ENCODE data around the gene NEUROD2. TPM values are rescaled to one million over a fixed set of nuclear protein-coding genes. Genes with fewer than 3 reads are reported as not detected.

Gene NEUROD2
- total and polyA plus RNA-seq, 10 of the 15 experiments (the other 5 are each of a cell fraction or from before 2014, with no cell fraction given), result not detected

DNA sequence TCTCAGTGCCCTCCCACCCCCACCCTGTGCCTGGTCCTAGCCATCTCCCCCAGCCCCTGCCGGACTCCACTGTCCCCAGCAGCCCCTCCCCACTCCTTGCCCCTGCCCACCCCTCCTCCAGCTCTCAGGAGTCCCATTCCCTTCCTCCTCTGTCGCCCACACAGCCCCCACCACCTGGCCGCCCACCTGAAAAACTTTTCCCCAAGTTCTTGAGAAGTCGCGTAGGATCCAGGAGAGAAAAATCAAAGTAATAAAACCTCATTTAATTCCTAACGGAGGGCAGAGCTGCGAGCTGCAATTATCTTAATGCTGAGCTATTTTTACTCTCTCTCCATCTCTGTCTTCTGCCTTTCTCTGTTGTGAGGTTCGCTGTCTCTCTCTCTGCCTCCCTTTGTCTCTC is 16.6 kb upstream of the NEUROD2 start:
- ChIA-PET RAD21 (ENCODE audit: unreplicated experiment) (interaction anchor here (1.2 to 2.9 kb wide), 2 partner anchors 76 to 129 kb away, joined by 4 to 23 read pairs; no protein-coding TSS in a partner anchor), SMC1A (ENCODE audit: uncharacterized antibody, unreplicated experiment) (interaction anchor here (1.0 to 5.4 kb wide), 4 partner anchors 76 to 248 kb away, joined by 3 to 36 read pairs (median 12); partner anchors contain the start of gene MIEN1), CTCF (interaction anchor here (1.0 to 8.9 kb wide), 10 partner anchors 13 to 381 kb away, joined by 3 to 225 read pairs (median 6); partner anchors contain the start of genes MIEN1, PNMT, PSMD3 and STARD3), POLR2A (interaction anchor here (0.6 kb wide), 1 partner anchor 131 kb away, joined by 3 read pairs; no protein-coding TSS in a partner anchor)
- H3K79me2 ChIP-seq (ENCODE audit: control insufficient read depth, insufficient read depth, low read length), result no peaks in the 10 kb centered on the region
- WGBS (ENCODE audit: insufficient coverage, insufficient replicate concordance, low lambda C conversion rate, missing lambda C conversion rate), result 54% methylated on average over 6 of the region's 8 CpGs
- FAIRE-seq, result no peak
- no peak for DNase-seq (ENCODE audit: low read depth, low spot score)
- H2AFZ ChIP-seq (ENCODE audit: control insufficient read depth, low read depth, low read length), result no peak overlapping the region
- BruUV-seq (replicated peaks), result no TSS peak
- ATAC-seq, result no peak
- no peaks in the 10 kb centered on the region for H3K9me3 ChIP-seq (replicated peaks; ENCODE audit: control insufficient read depth, insufficient read depth, low read length)
- no peak overlapping the region for H3K9ac ChIP-seq (ENCODE audit: control insufficient read depth, insufficient read depth, low read length)
- peaks cover 7 to 8% of the 10 kb centered on the region in 2 experiments for H3K27me3 ChIP-seq (replicated peaks in 1 of 2; ENCODE audit: control insufficient read depth in 2 of 2, insufficient read depth in 2 of 2, low read length in 1 of 2)
- TF ChIP-seq TARDBP (IDR thresholded peaks at IDR 0.05; ENCODE audit: borderline replicate concordance) (no peak), DPF2 (IDR thresholded peaks at IDR 0.05) (no peak), YBX1 (IDR thresholded peaks at IDR 0.05) (no peak), MEF2B (IDR thresholded peaks at IDR 0.05; ENCODE audit: partially characterized antibody, poor library complexity, severe bottlenecking) (no peak), NR2C2 (IDR thresholded peaks at IDR 0.05; ENCODE audit: borderline replicate concordance, control insufficient read depth, insufficient read length, low read depth) (no peak)
- TF ChIP-seq, protein P1, sequence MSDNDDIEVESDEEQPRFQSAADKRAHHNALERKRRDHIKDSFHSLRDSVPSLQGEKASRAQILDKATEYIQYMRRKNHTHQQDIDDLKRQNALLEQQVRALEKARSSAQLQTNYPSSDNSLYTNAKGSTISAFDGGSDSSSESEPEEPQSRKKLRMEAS (IDR thresholded peaks at IDR 0.05; ENCODE audit: low read depth, low read length), result no peak
- TF ChIP-seq, protein P2, sequence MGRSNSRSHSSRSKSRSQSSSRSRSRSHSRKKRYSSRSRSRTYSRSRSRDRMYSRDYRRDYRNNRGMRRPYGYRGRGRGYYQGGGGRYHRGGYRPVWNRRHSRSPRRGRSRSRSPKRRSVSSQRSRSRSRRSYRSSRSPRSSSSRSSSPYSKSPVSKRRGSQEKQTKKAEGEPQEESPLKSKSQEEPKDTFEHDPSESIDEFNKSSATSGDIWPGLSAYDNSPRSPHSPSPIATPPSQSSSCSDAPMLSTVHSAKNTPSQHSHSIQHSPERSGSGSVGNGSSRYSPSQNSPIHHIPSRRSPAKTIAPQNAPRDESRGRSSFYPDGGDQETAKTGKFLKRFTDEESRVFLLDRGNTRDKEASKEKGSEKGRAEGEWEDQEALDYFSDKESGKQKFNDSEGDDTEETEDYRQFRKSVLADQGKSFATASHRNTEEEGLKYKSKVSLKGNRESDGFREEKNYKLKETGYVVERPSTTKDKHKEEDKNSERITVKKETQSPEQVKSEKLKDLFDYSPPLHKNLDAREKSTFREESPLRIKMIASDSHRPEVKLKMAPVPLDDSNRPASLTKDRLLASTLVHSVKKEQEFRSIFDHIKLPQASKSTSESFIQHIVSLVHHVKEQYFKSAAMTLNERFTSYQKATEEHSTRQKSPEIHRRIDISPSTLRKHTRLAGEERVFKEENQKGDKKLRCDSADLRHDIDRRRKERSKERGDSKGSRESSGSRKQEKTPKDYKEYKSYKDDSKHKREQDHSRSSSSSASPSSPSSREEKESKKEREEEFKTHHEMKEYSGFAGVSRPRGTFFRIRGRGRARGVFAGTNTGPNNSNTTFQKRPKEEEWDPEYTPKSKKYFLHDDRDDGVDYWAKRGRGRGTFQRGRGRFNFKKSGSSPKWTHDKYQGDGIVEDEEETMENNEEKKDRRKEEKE (IDR thresholded peaks at IDR 0.05), result no peak
- H3K4me3 ChIP-seq, result no peak overlapping the region
- no peak overlapping the region for H3K4me2 ChIP-seq (ENCODE audit: control insufficient read depth, insufficient read depth)
- peaks cover 5% of the 10 kb centered on the region for H3K4me1 ChIP-seq (ENCODE audit: control insufficient read depth, insufficient read depth, low read length)
- in situ Hi-C loops (cut with MboI), result loop anchor here (5.0 kb wide), 2 partner anchors 128 to 358 kb away; partner anchors contain the start of gene PSMD3
- H4K20me1 ChIP-seq (ENCODE audit: control insufficient read depth, insufficient read depth), result no peaks in the 10 kb centered on the region
- H3K27ac ChIP-seq (ENCODE audit: control insufficient read depth, insufficient read depth), result no peak overlapping the region
- no peaks in the 10 kb centered on the region for H3K36me3 ChIP-seq (ENCODE audit: control insufficient read depth in 2 of 2, insufficient read depth in 2 of 2, low read length in 1 of 2)
- intact Hi-C loops (cut with micrococcal nuclease; ENCODE audit: unreplicated experiment), result loop anchor here (5.0 kb wide), 3 partner anchors 108 to 403 kb away; partner anchors contain the start of genes IKZF3 and MIEN1

Measured in GM12878 (cell line).